ENCODE data around the gene HYCC2. TPM values are rescaled to one million over a fixed set of nuclear protein-coding genes. Genes with fewer than 3 reads are reported as not detected.

The HYCC2 gene
- total and polyA plus RNA-seq, 2 of the 8 experiments (the other 6 are each of a cell fraction or from before 2014, with no cell fraction given), result 0.86 to 8.0 TPM

GRCh38 chr2:201110615-201111014, 39.1 kb upstream of the HYCC2 start:
- no peak for DNase-seq (ENCODE audit: low read depth in 1 of 2, low spot score in 2 of 2)
- no peak overlapping the region for H3K9ac ChIP-seq (replicated peaks in 1 of 4; ENCODE audit: extremely low read depth in 1 of 4, low read depth in 3 of 4, low read length in 3 of 4)
- H3K36me3 ChIP-seq (ENCODE audit: control insufficient read depth in 2 of 4, insufficient read depth in 4 of 4, low read length in 3 of 4), result no peaks in the 10 kb centered on the region
- FAIRE-seq, result no peak
- no peak overlapping the region for H3K4me3 ChIP-seq (ENCODE audit: extremely low read depth in 1 of 4, insufficient read depth in 2 of 4, low read depth in 3 of 4, low read length in 4 of 4)
- CTCF ChIA-PET (ENCODE audit: partially characterized antibody), result interaction anchor here (0.6 to 0.7 kb wide), 2 partner anchors 10 to 140 kb away, joined by 3 to 4 read pairs; no protein-coding TSS in a partner anchor
- no peak overlapping the region for H2BK120ac ChIP-seq (replicated peaks; ENCODE audit: low read depth, low read length)
- H3K14ac ChIP-seq (ENCODE audit: insufficient read length), result no peak overlapping the region
- no peak overlapping the region for H3K4ac ChIP-seq (replicated peaks; ENCODE audit: insufficient read length, low read depth, low read length)
- H3K56ac ChIP-seq (replicated peaks; ENCODE audit: insufficient read length, low read depth, low read length), result no peak overlapping the region
- H3K27ac ChIP-seq (ENCODE audit: low read depth, low read length), result no peak overlapping the region
- no peak overlapping the region for H2BK12ac ChIP-seq (ENCODE audit: low read depth, low read length)
- POLR2A ChIA-PET (ENCODE audit: partially characterized antibody), result interaction anchor here (1.4 kb wide), 1 partner anchor 12 kb away, joined by 3 read pairs; no protein-coding TSS in a partner anchor
- H2AK5ac ChIP-seq (ENCODE audit: low read depth, low read length), result no peak overlapping the region
- no peaks in the 10 kb centered on the region for H3K4me1 ChIP-seq (replicated peaks in 1 of 4; ENCODE audit: control insufficient read depth in 3 of 4, insufficient read depth in 4 of 4, low read length in 3 of 4)
- H2BK5ac ChIP-seq (ENCODE audit: low read depth, low read length), result no peak overlapping the region
- H4K20me1 ChIP-seq (replicated peaks in 1 of 2; ENCODE audit: control insufficient read depth in 1 of 2, insufficient read depth in 2 of 2, low read length in 2 of 2), result peaks cover 0 to 2% of the 10 kb centered on the region in 2 experiments
- no peak overlapping the region for H2BK15ac ChIP-seq (ENCODE audit: low read length)
- no peak overlapping the region for H3K23ac ChIP-seq (ENCODE audit: insufficient read length)
- no peaks in the 10 kb centered on the region for H3K79me1 ChIP-seq (ENCODE audit: low read depth, low read length)
- H3K18ac ChIP-seq (ENCODE audit: extremely low read depth, low read length), result no peak overlapping the region
- no peaks in the 10 kb centered on the region for H3K79me2 ChIP-seq (ENCODE audit: control insufficient read depth in 1 of 2, insufficient read depth in 2 of 2, low read length in 2 of 2)
- H4K91ac ChIP-seq (replicated peaks; ENCODE audit: insufficient read length, low read length), result no peak overlapping the region
- H2BK20ac ChIP-seq (ENCODE audit: low read length), result no peak overlapping the region
- no peak overlapping the region for H2AFZ ChIP-seq (ENCODE audit: low read length)
- H4K5ac ChIP-seq (ENCODE audit: insufficient read length, low read depth, low read length), result no peak overlapping the region
- H3K4me2 ChIP-seq (ENCODE audit: insufficient read depth in 1 of 2, low read depth in 2 of 2, low read length in 2 of 2), result no peak overlapping the region
- no peak overlapping the region for H4K8ac ChIP-seq (ENCODE audit: extremely low read depth, insufficient read depth, low read length)
- peaks cover 0 to 3% of the 10 kb centered on the region in 2 experiments; a peak in 1 of 4 replicates for H3K9me3 ChIP-seq (ENCODE audit: insufficient read depth in 2 of 2, low read depth in 1 of 2, low read length in 1 of 2)
- no peaks in the 10 kb centered on the region for H3K27me3 ChIP-seq (replicated peaks in 1 of 4; ENCODE audit: control insufficient read depth in 3 of 4, extremely low read depth in 1 of 4, insufficient read depth in 3 of 4, low read length in 3 of 4)
- peaks cover 2% of the 10 kb centered on the region; the same call in 1 of the 2 replicates for H3K23me2 ChIP-seq (ENCODE audit: low read depth, low read length)
- TF ChIP-seq KDM1A (IDR thresholded peaks at IDR 0.05; ENCODE audit: borderline replicate concordance, low read length) (no peak), POU5F1 (IDR thresholded peaks at IDR 0.05; ENCODE audit: low read depth, low read length) (no peak), MAX (IDR thresholded peaks at IDR 0.05) (no peak), RAD21 (IDR thresholded peaks at IDR 0.05 in 1 of 2, conservative IDR thresholded peaks at IDR 0.05 in 1 of 2; ENCODE audit: low read depth in 2 of 2, low read length in 2 of 2) (no peak), YY1 (IDR thresholded peaks at IDR 0.05; ENCODE audit: low read depth, low read length) (no peak), EZH2 (IDR thresholded peaks at IDR 0.05; ENCODE audit: low read depth, low read length, severe bottlenecking) (no peak), SIN3A (conservative IDR thresholded peaks at IDR 0.05 in 1 of 2, IDR thresholded peaks at IDR 0.05 in 1 of 2; ENCODE audit: low read depth in 1 of 2, low read length in 2 of 2) (no peak), TAF7 (optimal IDR thresholded peaks at IDR 0.05; ENCODE audit: borderline replicate concordance, low read depth, low read length) (no peak), SP1 (IDR thresholded peaks at IDR 0.05; ENCODE audit: low read depth, low read length) (no peak), CBX8 (IDR thresholded peaks at IDR 0.05; ENCODE audit: borderline replicate concordance, low read depth, low read length) (no peak), HDAC6 (IDR thresholded peaks at IDR 0.05; ENCODE audit: low read depth, low read length) (no peak), SUZ12 (IDR thresholded peaks at IDR 0.05; ENCODE audit: low read length) (no peak), CREB1 (IDR thresholded peaks at IDR 0.05) (no peak), NANOG (IDR thresholded peaks at IDR 0.05; ENCODE audit: insufficient read depth, low read depth, low read length, poor library complexity, severe bottlenecking) (no peak), TBP (IDR thresholded peaks at IDR 0.05; ENCODE audit: low read depth, low read length) (no peak)

Data from H1 (cell line).